Measurements from ENCODE around the gene IFITM2.

- no peak for TF ChIP-seq YY1 (IDR thresholded peaks at IDR 0.05; ENCODE audit: insufficient read depth, insufficient read length)
- no peak for TF ChIP-seq ZNF274 (IDR thresholded peaks at IDR 0.05; ENCODE audit: low read depth, low read length)
- TF ChIP-seq SUZ12 (IDR thresholded peaks at IDR 0.05; ENCODE audit: extremely low read depth, insufficient read depth, insufficient read length), result no peak
These were observed 22.3 kb downstream of the IFITM2 start for GRCh38 chr11:329886-330253.

Measured in NT2/D1 (cell line).